MG63 (cell line): ENCODE data around the gene RBM3. TPM values are rescaled to one million over a fixed set of nuclear protein-coding genes. Genes with fewer than 3 reads are reported as not detected.

ENCODE experiments used
- DNase-seq: peaks from one replicate; pipeline ENCODE4 v3.0.0-alpha.2; 2020
- H3K27me3 ChIP-seq: fragments of 250-450 bp; sonication (Bioruptor Pico); 2 replicates; pipeline ENCODE4 v1.5.1; 2020; ENCODE audit warnings: mild to moderate bottlenecking, moderate library complexity
- H3K36me3 ChIP-seq: fragments of 250-450 bp; sonication (Bioruptor Pico); 2 replicates; pipeline ENCODE4 v1.5.1; 2020; ENCODE audit warnings: mild to moderate bottlenecking, moderate library complexity
- H3K4me3 ChIP-seq: fragments of 250-450 bp; sonication (Bioruptor Pico); 2 replicates; pipeline ENCODE4 v1.5.1; 2020; ENCODE audit warnings: mild to moderate bottlenecking, moderate library complexity
- H3K9me3 ChIP-seq: fragments of 250-450 bp; sonication (Bioruptor Pico); 2 replicates; pipeline ENCODE4 v1.5.1; 2020; ENCODE audit warnings: mild to moderate bottlenecking, moderate library complexity
- total RNA-seq: library from RNA; depleted of rRNA; stranded (reverse); fragments of >200 nt; shearing (Covaris generic); gene quantifications from 2 replicates; pipeline ENCODE4 v1.2.3, GENCODE V29; 2014; ENCODE audit warnings: low replicate concordance; rRNA removed

RBM3 gene
- total RNA-seq, 1 experiment from 2014 or later: 291 TPM

DNA sequence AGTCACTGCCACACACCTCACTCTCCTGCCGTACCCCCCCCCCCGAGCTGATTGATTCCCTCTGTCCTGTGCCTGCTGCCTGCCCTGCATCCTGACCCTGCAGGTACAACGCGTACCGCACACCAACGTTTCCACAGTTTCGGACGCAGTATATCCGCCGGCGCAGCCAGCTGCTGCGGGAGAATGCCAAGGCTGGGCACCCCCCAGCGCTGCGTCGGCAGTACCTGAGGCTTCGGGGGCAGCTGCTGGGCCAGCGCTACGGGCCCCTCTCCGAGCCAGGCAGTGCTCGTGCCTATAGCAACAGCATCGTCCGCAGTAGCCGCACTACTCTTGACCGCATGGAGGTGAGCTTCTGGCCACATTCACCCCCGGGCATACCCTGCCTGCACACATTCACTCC lies 24.3 kb downstream of the RBM3 start:
- DNase-seq: no peak
- Histone ChIP-seq H3K36me3 (peaks cover 3% of the 10 kb centered on the region), H3K9me3 (no peaks in the 10 kb centered on the region), H3K27me3 (no peaks in the 10 kb centered on the region), H3K4me3 (peak overlapping the region; percentile 75)

DNA sequence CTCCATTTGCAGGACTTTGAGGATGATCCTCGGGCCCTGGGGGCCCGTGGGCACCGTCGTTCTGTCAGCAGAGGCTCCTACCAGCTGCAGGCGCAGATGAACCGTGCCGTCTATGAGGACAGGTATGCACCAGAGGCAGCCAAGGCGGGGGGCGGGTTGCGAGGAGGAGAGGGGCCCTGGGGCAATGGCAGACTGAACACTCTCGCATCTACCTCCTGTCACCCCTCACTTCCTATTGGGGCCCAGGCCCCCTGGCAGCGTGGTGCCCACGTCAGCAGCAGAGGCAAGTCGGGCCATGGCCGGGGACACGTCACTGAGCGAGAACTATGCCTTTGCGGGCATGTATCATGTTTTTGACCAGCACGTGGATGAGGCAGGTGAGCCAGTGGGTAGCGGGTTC lies 25.1 kb downstream of the RBM3 start:
- H3K27me3 ChIP-seq: no peaks in the 10 kb centered on the region
- DNase-seq: no peak
- no peak overlapping the region for H3K4me3 ChIP-seq
- H3K36me3 ChIP-seq: peaks cover 3% of the 10 kb centered on the region
- no peaks in the 10 kb centered on the region for H3K9me3 ChIP-seq

DNA sequence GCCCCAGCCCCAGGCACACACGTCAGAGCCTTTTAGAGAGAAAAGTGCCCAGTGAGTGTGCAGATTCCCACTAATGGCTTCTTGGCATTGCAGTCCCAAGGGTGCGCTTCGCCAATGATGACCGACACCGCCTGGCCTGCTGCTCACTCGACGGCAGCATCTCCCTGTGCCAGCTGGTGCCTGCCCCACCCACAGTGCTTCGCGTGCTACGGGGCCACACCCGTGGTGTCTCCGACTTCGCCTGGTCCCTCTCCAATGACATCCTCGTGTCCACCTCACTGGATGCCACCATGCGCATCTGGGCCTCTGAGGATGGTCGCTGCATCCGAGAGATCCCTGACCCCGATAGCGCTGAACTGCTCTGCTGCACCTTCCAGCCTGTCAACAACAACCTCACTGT lies 25.9 kb downstream of the RBM3 start:
- Histone ChIP-seq H3K27me3 (no peaks in the 10 kb centered on the region), H3K9me3 (no peaks in the 10 kb centered on the region), H3K4me3 (no peak overlapping the region), H3K36me3 (peaks cover 3% of the 10 kb centered on the region)
- DNase-seq: no peak

DNA sequence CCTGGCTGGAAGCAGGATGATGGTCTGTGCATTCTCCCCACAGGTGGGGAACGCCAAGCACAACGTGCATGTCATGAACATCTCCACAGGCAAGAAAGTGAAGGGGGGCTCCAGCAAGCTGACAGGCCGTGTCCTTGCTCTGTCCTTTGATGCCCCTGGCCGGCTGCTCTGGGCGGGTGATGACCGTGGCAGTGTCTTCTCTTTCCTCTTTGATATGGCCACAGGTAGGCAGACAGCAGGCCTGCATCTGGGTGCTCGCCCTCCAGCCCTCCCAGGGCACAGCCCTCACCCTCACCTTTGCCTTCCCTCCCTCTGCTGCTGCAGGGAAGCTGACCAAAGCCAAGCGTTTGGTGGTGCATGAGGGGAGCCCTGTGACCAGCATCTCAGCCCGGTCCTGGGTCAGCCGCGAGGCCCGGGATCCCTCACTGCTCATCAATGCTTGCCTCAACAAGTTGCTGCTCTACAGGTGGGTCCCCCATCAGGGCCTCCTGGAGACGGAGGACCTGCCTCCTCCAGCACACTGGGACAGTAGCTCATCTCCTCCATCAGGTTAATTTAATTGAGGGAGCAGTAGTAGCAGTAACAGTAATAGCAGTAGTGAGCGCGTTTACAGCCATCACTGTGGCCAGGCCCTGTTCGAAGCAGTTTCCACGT lies 27.6 kb downstream of the RBM3 start:
- Histone ChIP-seq H3K4me3 (no peak overlapping the region), H3K27me3 (no peaks in the 10 kb centered on the region), H3K9me3 (no peaks in the 10 kb centered on the region), H3K36me3 (peaks cover 3% of the 10 kb centered on the region)
- no peak for DNase-seq

DNA sequence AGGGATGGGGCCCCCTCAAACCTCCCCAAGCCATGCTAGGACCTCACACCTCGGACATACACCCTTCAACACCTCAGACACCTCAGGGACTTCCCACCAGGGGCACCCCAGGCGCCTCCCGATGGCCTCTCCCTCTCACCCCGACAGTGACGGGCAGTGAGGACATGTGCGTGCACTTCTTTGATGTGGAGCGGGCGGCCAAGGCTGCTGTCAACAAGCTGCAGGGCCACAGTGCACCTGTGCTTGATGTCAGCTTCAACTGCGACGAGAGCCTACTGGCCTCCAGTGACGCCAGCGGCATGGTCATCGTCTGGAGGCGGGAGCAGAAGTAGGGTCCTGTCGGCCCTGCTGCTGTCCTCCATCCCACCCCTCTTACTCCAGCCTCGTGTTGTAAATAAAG lies 30.4 kb downstream of the RBM3 start:
- no peaks in the 10 kb centered on the region for H3K27me3 ChIP-seq
- no peak for DNase-seq
- H3K9me3 ChIP-seq: no peaks in the 10 kb centered on the region
- H3K4me3 ChIP-seq: no peak overlapping the region
- peaks cover 3% of the 10 kb centered on the region; the same call in 1 of the 2 replicates for H3K36me3 ChIP-seq

DNA sequence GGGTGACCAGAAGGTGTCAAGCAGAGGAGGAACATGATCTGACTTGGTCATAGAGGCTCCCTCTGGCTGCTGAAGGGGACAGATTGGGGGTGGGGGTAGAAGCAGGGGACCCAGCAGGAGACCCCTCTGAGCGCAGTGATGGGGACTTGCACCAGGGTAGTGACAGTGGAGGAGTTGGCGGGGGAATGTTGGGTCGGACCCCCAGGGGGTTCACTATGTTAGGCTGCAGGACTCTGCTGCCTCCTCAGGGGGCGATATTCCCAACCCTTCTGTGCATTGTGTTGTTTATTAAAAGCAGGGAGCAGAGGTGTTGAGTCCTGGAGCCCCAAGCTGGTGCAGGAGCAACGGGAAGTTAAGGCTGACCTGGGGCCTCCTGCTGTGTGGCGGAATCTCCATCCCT lies 31.8 kb downstream of the RBM3 start:
- DNase-seq: no peak
- Histone ChIP-seq H3K27me3 (no peaks in the 10 kb centered on the region), H3K4me3 (no peak overlapping the region), H3K9me3 (no peaks in the 10 kb centered on the region), H3K36me3 (0 out of 2 replicates have a peak, but pooled peaks cover 2% of the 10 kb centered on the region)

DNA sequence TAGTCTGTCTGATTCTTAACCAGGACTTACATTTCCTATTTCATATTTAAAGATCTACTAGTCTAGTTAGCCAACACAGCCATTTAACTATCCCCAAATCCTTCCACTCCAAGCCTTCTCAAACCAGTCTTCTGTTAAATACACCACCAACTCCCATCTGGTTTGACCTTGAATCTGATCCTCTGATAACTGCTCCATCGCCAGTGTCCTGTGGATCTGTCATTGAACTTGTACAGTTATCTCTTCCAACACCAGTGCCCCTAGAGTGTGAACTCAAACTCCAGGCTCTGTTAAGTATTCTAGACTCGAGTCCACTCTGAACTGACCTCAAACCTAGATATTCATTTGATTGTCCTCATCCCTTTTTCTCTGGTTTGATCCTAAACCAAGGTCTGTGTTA lies 37.4 kb downstream of the RBM3 start:
- Histone ChIP-seq H3K9me3 (no peaks in the 10 kb centered on the region), H3K4me3 (no peak overlapping the region), H3K36me3 (no peaks in the 10 kb centered on the region), H3K27me3 (no peaks in the 10 kb centered on the region)
- no peak for DNase-seq

DNA sequence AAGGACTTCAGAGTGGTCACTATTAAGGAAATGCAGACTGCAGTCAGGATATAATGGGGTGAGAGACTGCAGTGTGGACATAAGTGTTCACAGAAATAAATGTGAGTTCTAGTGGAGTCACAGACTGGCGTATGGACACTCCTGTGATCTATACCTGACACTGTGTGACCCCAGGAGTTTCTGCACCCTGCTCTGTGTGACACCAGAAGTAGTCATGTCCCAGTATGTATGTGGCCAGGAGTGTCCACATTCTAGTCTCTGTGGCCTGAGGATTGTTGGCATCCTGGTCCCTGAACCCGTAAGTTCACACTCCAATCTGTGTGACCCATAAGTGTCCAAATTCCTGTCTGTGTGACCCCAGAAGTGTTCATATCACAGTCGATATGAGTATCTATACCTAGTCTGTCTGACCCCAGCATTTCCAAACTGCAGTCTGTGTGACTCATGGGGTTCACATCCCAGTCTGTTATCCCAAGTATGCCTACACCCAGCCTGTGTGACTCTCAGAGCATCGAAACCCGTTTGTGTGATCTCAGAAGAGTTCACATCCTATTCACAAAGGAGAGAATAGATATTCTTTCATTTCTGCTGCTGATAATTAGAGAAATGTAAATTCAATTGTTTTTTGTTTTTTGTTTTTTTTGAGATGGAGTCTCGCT lies 39.3 kb downstream of the RBM3 start:
- no peak for DNase-seq
- H3K4me3 ChIP-seq: no peak overlapping the region
- H3K36me3 ChIP-seq: no peaks in the 10 kb centered on the region
- H3K27me3 ChIP-seq: no peaks in the 10 kb centered on the region
- no peaks in the 10 kb centered on the region for H3K9me3 ChIP-seq

DNA sequence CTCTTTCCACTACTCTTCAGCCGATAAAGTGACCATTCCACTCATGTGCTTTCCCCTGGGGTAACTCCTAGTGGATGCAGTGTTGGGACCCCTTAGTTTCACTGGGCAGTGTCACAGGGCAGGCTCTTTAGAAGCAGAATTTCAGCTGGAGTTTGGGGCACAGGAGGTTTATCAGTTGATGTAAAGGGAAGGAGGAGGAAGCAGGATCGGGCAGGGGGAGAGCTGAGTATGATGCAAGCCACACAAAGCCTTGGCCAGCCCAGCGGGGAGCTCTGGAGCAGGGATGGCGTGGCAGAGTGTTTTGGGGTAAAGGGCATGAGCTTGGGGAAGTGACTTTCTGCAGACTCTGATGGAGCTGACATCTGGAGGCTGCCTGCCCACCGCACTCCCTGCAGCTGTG lies 42.3 kb downstream of the RBM3 start:
- Histone ChIP-seq H3K9me3 (no peaks in the 10 kb centered on the region), H3K4me3 (no peak overlapping the region), H3K27me3 (no peaks in the 10 kb centered on the region), H3K36me3 (no peaks in the 10 kb centered on the region)
- no peak for DNase-seq

DNA sequence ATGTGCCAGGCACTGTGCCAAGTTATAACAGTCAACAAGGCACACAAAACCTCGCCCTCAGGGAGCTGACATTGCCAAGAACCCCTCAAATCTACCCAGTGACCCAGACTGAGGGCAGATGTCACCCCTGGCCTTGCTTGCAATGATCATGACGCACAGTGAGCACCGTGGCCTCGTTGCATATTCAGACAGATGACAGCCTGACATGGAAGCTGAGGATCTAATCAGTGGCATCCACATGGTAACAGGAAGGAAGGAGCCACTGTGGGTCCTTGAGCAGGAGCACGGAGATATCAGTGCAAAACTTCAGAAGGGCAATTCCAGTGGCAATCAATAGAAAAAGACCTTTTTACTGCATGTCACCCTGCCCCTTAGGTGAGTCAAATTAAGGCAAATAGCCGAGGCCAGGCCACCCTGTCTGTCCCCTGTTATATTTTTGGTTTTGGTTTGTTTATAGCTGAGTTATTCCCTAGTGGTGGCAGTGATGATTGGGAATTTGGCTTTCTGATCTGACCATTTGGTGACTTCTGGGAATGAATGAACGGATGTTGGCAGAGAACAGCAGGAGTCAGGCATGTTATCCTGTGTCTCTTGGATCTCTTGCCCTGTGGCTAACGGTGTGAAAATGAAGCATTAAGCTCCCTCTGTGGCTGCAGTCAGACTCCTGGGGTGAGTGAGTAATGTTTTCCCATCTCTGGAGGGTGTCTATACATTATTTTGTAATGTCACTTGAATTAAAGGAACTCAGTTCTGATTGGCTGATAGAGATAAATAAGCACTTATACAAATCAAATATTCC lies 43.5 kb downstream of the RBM3 start:
- H3K36me3 ChIP-seq: no peaks in the 10 kb centered on the region
- peak; percentile 69 for DNase-seq
- no peaks in the 10 kb centered on the region for H3K9me3 ChIP-seq
- no peaks in the 10 kb centered on the region for H3K27me3 ChIP-seq
- no peak overlapping the region for H3K4me3 ChIP-seq

DNA sequence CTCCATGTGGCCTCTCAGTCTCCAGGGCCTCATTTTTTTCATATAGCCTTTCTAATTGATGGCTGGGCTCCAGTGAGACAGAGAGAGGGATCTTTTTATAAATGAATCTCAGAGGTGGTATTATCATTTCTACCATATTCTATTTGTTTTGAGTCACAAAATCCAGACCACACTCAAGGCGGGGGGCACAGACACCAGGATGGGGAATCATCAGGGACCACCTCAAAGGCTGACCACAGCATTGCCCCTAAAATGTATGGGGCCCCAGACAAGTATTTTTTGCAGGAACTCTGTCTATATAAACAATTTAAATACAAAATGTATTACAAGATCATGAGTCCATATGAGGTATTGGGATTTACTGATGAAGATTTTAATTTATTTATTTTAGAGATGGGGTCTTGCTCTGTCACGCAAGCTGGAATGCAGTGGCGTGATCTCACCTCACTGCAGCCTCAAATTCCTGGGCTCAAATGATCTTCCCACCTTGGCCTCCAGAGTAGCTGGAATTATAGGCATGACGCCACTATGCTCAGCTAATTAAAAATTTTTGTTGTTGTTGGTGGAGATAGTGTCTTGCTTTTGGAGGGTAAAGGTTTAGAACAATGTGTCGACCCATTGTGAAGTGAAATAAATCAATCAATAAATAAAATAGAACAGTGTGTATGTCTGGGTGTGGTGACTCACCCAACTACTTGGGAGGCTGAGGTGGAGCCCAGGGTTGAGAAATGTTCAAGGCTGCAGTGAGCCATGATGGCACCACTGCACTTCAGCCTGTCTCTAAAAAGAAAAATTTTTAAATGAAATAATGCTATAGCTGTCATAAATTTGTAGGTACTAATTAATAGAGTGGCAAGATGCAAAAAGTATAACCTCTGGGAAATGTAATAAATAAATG lies 52.4 kb downstream of the RBM3 start:
- peak; percentile 3 for DNase-seq
- Histone ChIP-seq H3K9me3 (no peaks in the 10 kb centered on the region), H3K36me3 (no peaks in the 10 kb centered on the region)

More for the DNA sequence above, 52.4 kb downstream of the RBM3 start:
- Histone ChIP-seq H3K4me3 (no peak overlapping the region), H3K27me3 (no peaks in the 10 kb centered on the region)

Other genes with a start within 250 kb of the RBM3 start
- gene SSX3, start 217.8 kb upstream of the RBM3 start, total RNA-seq: not detected in 2 replicates
- not detected in 2 replicates for gene SSX4, start 190.9 kb upstream of the RBM3 start, total RNA-seq
- gene SSX4B, start 162.5 kb upstream of the RBM3 start, total RNA-seq: not detected in 2 replicates
- gene SLC38A5, start 104.2 kb upstream of the RBM3 start, total RNA-seq: 0.79 and 2.0 TPM in 2 replicates
- 55.3 and 76.6 TPM in 2 replicates for gene FTSJ1, start 98.3 kb upstream of the RBM3 start, total RNA-seq
- 1.6 and 11.2 TPM in 2 replicates for gene PORCN, start 65.5 kb upstream of the RBM3 start, total RNA-seq
- 15.9 and 32.9 TPM in 2 replicates for gene EBP, start 52.7 kb upstream of the RBM3 start, total RNA-seq
- 2.7 and 9.3 TPM in 2 replicates for gene TBC1D25, start 34.8 kb upstream of the RBM3 start, total RNA-seq
- gene WDR13, start 23.0 kb downstream of the RBM3 start, total RNA-seq: 84.9 and 95.8 TPM in 2 replicates
- 0.79 TPM in 1 of 2 replicates, not detected in the other for gene WAS, start 109.3 kb downstream of the RBM3 start, total RNA-seq
- 4.1 and 13.3 TPM in 2 replicates for gene SUV39H1, start 122.2 kb downstream of the RBM3 start, total RNA-seq
- gene GLOD5, start 187.3 kb downstream of the RBM3 start, total RNA-seq: not detected in 2 replicates
- gene GATA1, start 212.1 kb downstream of the RBM3 start, total RNA-seq: not detected in 2 replicates
- gene HDAC6, start 227.6 kb downstream of the RBM3 start, total RNA-seq: 16.1 and 46.1 TPM in 2 replicates